HL-60 (cell line): Measurements from ENCODE around the gene AFF1.

Source experiments
- DNase-seq, 2 experiments: peaks; one replicate each; pipeline ENCODE4 v3.0.0-alpha.2; 2010 to 2020; ENCODE audit warnings: low read depth in 1 of 2, low spot score in 1 of 2
- H3K27ac ChIP-seq: fragments of 250-450 bp; sonication (Bioruptor Pico); replicated peaks from 2 replicates; pipeline ENCODE4 v1.5.1; 2020; ENCODE audit warnings: mild to moderate bottlenecking, moderate library complexity
- H3K27me3 ChIP-seq: fragments of 250-450 bp; sonication (Bioruptor Pico); 2 replicates; pipeline ENCODE4 v1.5.1; 2021; ENCODE audit warnings: mild to moderate bottlenecking, moderate library complexity; ENCODE audit not compliant: insufficient read depth, poor library complexity, severe bottlenecking
- H3K4me3 ChIP-seq: replicated peaks from 2 replicates; pipeline ENCODE4 v1.5.1; 2011; ENCODE audit warnings: mild to moderate bottlenecking, control low read depth, low read length; ENCODE audit not compliant: insufficient read depth
- GABPA ChIP-seq: IDR thresholded peaks from 2 replicates; pipeline ENCODE4 v1.6.1; 2012; ENCODE audit warnings: low read depth
- POLR2AphosphoS5 ChIP-seq: IDR thresholded peaks from 2 replicates; pipeline ENCODE4 v1.6.1; 2012; ENCODE audit warnings: low read depth
- SPI1 ChIP-seq: IDR thresholded peaks from 2 replicates; pipeline ENCODE4 v1.6.1; 2012; ENCODE audit warnings: low read depth, mild to moderate bottlenecking, borderline replicate concordance
- TF ChIP-seq, protein P1 (sequence below): IDR thresholded peaks from 2 replicates; pipeline ENCODE4 v1.6.1; 2012; ENCODE audit warnings: low read depth; ENCODE audit not compliant: insufficient replicate concordance
- TF ChIP-seq, protein P2 (sequence below): IDR thresholded peaks from one replicate; pipeline ENCODE4 v1.5.1; 2011; ENCODE audit warnings: low read length, control low read depth, inconsistent platforms; ENCODE audit not compliant: insufficient read depth

AFF1 gene

DNA sequence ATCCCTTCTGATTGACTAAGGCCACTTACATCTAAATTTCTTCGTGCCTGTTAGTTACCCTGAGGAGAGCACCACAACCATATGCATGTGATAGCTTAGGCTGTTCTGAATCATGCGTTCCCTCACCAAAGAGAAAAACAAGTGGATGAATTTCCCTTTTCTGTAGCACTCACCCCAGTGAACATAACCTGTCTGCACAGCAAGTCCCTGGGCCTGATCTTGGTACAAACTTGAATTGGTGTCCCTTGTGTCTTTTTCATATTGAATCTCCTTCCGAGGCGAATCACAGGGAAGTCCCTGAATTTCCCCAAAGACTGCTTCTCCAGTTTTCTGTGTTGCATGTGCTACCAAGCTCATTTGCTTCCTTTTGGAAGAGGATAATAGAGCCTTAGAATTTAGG, 185.2 kb downstream of the AFF1 start:
- Histone ChIP-seq H3K4me3 (no peak overlapping the region), H3K27me3 (no peaks in the 10 kb centered on the region), H3K27ac (no peak overlapping the region)
- TF ChIP-seq POLR2AphosphoS5 = no peak
- no peak for TF ChIP-seq SPI1
- TF ChIP-seq GABPA = no peak
- TF ChIP-seq, protein P1, sequence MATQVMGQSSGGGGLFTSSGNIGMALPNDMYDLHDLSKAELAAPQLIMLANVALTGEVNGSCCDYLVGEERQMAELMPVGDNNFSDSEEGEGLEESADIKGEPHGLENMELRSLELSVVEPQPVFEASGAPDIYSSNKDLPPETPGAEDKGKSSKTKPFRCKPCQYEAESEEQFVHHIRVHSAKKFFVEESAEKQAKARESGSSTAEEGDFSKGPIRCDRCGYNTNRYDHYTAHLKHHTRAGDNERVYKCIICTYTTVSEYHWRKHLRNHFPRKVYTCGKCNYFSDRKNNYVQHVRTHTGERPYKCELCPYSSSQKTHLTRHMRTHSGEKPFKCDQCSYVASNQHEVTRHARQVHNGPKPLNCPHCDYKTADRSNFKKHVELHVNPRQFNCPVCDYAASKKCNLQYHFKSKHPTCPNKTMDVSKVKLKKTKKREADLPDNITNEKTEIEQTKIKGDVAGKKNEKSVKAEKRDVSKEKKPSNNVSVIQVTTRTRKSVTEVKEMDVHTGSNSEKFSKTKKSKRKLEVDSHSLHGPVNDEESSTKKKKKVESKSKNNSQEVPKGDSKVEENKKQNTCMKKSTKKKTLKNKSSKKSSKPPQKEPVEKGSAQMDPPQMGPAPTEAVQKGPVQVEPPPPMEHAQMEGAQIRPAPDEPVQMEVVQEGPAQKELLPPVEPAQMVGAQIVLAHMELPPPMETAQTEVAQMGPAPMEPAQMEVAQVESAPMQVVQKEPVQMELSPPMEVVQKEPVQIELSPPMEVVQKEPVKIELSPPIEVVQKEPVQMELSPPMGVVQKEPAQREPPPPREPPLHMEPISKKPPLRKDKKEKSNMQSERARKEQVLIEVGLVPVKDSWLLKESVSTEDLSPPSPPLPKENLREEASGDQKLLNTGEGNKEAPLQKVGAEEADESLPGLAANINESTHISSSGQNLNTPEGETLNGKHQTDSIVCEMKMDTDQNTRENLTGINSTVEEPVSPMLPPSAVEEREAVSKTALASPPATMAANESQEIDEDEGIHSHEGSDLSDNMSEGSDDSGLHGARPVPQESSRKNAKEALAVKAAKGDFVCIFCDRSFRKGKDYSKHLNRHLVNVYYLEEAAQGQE = no peak
- TF ChIP-seq, protein P2, sequence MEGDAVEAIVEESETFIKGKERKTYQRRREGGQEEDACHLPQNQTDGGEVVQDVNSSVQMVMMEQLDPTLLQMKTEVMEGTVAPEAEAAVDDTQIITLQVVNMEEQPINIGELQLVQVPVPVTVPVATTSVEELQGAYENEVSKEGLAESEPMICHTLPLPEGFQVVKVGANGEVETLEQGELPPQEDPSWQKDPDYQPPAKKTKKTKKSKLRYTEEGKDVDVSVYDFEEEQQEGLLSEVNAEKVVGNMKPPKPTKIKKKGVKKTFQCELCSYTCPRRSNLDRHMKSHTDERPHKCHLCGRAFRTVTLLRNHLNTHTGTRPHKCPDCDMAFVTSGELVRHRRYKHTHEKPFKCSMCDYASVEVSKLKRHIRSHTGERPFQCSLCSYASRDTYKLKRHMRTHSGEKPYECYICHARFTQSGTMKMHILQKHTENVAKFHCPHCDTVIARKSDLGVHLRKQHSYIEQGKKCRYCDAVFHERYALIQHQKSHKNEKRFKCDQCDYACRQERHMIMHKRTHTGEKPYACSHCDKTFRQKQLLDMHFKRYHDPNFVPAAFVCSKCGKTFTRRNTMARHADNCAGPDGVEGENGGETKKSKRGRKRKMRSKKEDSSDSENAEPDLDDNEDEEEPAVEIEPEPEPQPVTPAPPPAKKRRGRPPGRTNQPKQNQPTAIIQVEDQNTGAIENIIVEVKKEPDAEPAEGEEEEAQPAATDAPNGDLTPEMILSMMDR = no peak
- DNase-seq = no peak

DNA sequence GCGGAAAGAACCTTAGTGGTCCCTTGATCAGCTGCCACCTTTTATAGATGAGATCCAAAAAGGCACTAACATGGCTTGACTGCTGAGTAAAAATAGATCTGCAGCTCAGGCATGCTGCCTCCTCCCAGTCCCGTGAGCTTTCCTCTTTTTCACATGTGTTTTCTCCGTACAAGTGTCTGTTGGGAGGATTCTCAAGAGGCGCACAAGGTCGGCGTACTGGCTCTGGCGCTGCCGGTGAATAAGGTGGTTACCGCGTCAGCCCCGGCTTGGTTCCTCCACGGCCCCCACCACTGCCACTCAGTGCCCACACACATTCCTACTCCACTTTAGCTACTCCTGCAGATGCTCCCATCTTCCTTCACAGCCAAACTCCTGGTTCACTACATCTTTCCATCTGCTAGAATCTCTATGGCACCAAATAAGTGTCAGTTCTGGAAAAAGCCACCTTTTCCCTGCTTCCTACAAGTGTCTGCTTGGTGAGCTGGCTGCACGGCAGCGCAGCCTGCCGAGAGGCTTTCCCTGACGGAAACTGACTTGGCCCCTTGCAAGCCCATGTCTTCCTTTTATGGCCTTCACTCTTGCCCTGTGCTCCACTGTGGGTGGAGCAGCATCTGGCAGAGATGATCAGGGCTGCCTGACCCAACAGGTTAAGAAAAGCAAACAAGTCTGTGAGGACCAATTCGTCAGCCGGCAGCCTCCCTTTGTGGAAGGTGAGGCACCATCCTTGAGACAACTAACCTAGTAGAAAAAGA, 185.8 kb downstream of the AFF1 start:
- no peak for TF ChIP-seq GABPA
- no peak for TF ChIP-seq POLR2AphosphoS5
- TF ChIP-seq, protein P2 = no peak
- TF ChIP-seq, protein P1 = no peak
- no peak for TF ChIP-seq SPI1
- no peak overlapping the region for H3K27ac ChIP-seq
- no peaks in the 10 kb centered on the region for H3K27me3 ChIP-seq
- no peak for DNase-seq
- no peak overlapping the region for H3K4me3 ChIP-seq

DNA sequence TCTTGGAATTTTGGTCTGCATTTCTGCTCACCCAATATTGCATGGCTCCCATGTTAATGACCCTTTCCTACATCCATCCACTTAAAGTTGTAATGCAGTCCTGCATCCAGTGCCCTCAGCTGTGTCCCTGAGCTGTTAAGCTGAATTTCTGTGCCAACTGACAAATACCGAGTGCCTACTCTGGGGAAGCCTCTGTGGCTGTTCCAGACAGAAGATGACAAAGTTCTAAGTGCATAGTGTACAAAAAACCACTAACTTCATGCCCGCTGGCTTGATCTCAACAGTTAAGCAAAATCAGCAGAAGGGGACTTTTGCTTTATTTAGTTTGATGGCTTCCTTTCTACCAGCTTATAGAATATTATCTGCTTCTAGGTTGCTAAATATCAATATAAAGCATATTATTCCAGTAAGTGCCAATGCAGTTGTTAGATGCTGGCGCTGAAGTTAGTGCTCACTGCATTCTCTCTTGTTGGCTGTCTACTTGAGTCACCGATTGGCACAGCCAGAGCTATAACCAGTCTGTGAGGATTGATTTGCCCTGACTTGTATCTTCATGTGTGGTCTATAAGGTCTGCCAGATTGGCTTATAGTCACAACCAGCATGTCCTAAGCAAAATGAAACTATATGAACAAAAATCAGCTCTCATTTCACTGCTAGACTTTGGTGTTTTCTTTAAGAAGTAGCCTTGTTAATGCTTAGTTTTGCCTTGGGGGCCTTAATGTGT, 186.7 kb downstream of the AFF1 start:
- DNase-seq = no peak
- TF ChIP-seq GABPA (no peak), POLR2AphosphoS5 (no peak), SPI1 (no peak)
- TF ChIP-seq, protein P1 = no peak
- TF ChIP-seq, protein P2 = no peak
- Histone ChIP-seq H3K4me3 (no peak overlapping the region), H3K27ac (no peak overlapping the region), H3K27me3 (no peaks in the 10 kb centered on the region)
